Stimulated activated CD4-positive, alpha-beta T cell treated with anti-CD3 and anti-CD28 coated beads, TNF-alpha, amount 100 ng/mL, for 4 hours (primary cell): Measurements from ENCODE around the gene ATXN2.

ENCODE experiments used
- DNase-seq, 3 experiments: peaks; one replicate each; pipeline ENCODE4 v3.0.0-alpha.2; 2020; ENCODE audit warnings: low read depth in 3 of 3

The ATXN2 gene

DNA sequence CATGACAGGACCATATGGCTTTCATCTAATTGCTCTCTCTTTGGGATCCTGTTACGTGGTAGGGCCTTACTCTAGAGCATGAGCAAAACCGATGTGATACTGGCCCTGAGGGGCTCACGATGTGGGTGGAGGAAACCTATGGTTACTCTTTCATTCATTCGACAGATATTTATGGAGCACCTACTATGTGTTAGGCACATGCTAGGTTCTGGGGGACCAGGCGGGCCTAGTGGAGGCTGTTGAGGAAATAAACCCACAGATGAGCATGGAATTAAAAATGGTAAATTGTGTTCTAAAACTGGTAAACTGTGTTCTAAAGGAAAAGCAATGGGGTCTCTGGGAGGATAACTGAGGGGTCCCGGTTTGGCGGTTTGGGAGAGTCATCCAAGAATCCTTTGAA lies 178.6 kb downstream of the ATXN2 start:
- no peak for DNase-seq

GRCh38 chr12:111419784-111420183 lies 179.3 kb downstream of the ATXN2 start:
- DNase-seq, result no peak

GRCh38 chr12:111418594-111418880 lies 180.6 kb downstream of the ATXN2 start:
- no peak for DNase-seq

DNA sequence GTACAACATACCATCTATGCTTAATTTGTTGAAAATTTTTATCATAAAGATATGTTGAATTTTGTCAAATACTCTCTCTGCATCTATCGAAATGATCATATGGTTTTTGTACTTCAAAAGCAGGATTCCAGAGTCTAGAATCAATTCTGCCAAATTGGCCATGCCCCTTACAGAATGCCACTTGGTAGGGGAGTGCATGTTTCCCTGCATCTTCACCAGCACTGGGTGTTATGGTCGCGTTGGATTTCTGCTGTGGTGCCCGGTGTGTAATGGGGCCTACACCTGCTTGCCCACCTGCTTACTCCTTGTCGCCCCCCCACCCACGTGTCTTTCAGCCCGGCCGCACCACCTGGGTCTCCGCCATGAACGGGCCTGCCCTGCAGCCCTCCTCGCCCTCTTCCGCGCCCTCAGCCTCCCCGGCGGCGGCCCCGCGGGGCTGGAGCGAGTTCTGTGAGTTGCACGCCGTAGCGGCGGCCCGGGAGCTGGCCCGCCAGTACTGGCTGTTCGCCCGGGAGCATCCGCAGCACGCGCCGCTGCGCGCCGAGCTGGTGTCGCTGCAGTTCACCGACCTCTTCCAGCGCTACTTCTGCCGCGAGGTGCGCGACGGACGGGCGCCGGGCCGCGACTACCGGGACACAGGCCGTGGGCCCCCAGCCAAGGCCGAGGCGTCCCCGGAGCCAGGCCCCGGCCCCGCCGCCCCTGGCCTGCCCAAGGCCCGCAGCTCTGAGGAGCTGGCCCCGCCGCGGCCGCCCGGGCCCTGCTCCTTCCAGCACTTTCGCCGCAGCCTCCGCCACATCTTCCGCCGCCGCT lies 181.1 kb downstream of the ATXN2 start:
- DNase-seq, result no peak

DNA sequence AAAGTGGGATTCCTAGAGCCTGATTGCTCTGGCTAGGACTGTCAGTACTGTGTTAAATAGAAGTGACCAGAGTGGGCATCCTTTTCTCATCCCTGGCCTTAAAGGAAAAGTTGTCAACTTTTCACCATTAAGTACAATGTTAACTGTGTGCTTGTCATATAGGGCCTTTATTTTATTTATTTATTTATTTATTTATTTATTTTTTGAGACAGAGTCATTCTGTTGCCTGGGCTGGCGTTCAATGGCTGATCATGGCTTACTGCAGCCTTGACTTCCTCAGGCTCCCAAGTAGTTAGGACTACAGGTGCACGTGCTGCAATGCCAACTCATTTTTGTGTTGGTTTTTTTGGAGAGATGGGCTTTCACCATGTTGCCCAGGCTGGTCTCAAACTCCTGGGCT lies 181.8 kb downstream of the ATXN2 start:
- no peak for DNase-seq

GRCh38 chr12:111414711-111415252 lies 184.3 kb downstream of the ATXN2 start:
- no peak for DNase-seq

DNA sequence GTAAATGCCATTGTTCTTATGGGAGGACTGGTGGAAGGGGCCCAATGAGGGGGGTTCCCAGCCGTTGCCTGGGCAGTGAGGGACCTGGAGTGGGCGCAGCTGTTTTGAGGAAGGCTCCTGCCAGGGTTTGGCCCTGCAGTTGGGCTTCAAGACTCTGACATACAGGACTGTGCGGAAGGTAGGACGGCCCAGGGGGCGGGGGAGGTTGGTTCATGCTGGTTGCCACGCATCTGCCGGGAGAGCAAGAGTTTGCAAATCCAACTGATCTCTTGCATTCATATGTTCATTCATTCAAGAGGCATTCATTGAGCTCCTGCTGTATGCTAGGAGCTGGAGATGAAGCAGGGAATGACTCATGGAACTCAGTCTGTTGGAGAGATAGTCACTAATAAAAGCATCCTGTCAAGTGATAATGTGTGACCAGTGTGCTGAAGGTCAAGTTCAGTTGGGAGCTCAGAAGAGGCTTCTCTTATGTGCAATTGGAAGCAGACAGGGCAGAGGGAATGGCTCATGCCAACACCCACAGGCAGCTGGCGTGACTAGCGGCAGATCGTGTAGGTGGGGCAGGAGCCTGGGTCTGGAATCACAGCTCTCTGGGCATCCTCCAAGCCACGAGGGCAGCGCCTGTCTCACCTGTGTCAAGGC lies 185.6 kb downstream of the ATXN2 start:
- no peak for DNase-seq

DNA sequence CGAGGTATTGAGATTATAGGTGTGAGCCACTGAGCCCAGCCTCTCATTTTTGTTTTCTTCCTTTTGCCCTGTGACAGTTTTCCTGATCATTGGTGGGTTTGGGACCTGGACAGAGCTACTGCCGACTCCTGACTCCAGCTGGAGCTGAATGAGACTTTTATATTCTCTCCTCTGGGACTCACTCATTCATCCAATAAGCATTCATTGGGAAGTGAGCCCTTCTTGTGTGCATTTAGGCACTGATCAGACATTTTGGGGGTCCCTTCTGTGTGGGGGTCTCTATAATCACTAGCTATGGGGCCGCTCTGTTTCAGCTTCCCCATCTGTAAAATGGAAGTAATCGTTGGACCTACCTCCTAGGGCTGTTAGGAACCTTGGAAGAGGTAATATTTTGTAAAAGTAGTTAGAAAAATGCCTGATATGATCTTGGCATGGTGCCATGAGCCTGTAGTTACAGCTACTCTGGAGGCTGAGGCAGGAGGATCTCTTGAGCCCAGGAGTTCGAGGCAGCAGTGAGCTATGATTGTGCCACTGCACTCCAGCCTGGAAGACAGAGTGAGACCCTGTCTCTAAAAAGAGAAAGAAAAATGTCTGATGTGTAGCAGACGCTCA lies 186.2 kb downstream of the ATXN2 start:
- DNase-seq, result no peak

DNA sequence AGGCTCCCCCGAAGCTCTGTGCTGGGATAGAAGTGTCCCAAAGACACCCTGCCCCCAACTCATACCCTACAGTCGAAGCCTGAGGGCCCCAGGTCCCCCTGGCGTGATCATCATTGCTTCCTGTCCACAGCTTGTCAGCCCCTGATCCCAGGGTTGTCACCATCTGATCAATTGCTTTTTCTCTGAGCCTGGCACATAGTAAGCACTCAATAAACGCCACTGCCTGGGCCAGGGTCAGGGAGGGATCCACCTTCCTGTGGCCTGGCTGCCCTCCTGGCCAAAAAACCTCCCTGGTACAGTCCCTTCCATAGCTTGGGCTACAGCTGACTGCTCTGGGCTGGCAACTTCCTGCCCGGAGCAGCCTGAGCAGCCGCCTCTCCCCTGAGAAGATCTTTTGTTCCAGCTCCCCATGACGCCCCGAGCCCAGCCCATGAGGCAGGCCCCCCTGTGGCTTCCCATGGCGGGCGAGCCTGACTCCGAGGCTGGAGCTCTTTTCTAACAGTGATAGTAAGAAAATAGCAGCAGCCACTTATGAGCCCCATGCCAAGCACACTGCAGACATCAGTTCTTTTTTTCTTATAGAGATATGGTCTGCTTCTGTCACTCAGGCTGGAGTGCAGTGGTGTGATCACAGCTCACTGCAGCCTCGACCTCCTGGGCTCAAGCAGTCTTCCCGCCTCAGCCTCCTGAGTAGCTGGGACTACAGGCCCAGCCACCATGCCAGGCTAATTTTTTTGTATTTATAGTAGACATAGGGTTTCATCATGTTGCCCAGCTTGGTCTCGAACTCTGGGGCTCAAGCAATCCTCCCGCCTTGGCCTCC lies 186.9 kb downstream of the ATXN2 start:
- DNase-seq, result no peak

DNA sequence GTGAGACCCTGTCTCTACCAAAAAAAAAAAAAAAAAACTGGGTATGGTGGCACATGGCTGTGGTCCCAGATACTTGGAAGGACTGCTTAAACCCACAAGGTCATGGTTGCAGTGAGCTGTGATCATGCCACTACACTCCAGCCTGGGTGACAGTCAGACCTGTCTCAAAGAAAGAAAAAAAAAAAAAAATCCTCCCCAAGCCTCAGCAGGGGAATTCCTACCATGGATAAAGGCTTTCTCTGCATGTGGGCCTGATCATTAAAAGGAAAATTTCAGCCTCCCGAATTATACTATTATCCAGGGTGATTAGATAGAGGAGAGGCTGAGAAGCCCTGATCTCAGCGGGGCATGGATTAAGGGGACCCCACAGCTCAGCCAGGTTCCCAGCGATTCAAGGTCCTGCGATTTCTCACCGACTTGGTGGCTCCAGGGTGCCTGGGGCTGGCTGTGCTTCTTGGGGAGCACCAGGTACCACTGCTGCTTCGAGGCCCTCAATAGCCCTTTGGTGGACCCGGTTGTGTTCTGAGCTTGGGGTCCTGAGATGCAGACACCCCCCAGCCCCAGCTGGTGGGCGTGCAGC lies 187.8 kb downstream of the ATXN2 start:
- no peak for DNase-seq

- no peak for DNase-seq
These were observed 188.5 kb downstream of the ATXN2 start for GRCh38 chr12:111410431-111411184.

DNA sequence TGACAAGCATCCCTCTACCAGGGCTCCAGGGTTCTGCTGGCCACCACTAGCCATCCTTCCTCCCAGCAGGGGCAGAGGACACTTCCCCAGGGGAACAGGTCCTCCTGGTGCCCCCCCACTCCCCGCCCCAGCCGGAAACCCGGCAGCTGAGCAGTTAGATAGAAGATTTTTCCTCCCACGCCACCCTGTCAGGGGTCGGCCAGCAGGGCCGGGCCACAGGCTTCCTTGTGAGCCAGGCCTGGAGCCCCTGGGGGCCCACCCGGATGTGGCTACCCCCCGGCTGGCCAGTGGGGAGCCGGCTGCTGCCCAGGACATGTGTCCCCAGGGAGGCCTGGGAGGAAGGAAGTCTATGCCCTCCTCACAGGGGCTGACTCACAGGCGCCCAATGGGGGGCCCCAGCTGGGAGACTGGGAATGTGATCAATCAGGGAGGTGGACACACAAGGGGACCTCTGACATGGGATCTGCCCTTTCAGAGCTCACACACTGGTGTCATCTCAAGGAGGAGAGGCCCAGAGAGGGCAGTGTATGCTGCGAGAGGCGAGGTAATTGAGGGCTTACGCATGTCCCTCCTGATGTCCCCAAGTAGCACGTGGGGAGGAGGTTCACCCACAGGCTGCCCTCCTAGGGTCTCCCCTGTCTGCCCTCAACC lies 189.2 kb downstream of the ATXN2 start:
- DNase-seq, result no peak

- no peak for DNase-seq
These were observed 189.7 kb downstream of the ATXN2 start for GRCh38 chr12:111409403-111409779.

DNA sequence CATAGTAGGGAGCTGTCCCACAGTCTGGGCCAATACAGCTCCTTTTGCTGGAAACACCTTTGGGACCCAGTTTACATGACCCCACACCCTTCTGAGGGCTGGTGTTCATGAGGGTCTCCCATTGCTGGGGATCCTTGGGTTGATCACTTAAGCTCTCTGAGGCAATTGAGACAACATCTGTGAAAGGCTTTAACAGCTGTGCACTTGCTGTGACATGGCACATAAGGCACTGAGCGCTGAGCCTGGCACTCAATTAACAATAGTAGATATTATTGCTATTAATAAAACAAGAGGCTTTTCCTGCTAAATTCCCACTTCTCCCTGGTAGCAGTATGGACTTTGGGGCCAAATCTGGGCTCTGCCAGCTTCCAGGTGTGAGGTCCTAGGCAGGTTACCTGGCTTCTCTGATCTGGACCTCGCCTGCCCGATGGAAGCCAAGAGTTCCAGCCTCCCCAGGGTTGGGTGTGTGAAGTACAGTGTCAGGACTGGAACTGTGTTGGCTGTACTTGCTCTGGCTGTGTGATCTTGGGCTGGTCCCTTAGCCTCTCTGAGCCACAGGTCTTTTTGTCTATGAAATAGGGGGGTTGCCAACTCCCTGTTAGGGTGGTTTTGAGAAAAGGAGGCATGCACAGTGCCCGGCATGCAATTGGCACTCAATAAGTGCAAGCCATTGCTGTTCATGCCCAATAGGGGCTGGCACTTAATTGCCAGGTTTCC lies 190.3 kb downstream of the ATXN2 start:
- DNase-seq, result no peak

GRCh38 chr12:111408116-111408440 lies 191.0 kb downstream of the ATXN2 start:
- DNase-seq, result no peak

- no peak for DNase-seq
These were observed 191.6 kb downstream of the ATXN2 start for GRCh38 chr12:111407377-111408115.

DNA sequence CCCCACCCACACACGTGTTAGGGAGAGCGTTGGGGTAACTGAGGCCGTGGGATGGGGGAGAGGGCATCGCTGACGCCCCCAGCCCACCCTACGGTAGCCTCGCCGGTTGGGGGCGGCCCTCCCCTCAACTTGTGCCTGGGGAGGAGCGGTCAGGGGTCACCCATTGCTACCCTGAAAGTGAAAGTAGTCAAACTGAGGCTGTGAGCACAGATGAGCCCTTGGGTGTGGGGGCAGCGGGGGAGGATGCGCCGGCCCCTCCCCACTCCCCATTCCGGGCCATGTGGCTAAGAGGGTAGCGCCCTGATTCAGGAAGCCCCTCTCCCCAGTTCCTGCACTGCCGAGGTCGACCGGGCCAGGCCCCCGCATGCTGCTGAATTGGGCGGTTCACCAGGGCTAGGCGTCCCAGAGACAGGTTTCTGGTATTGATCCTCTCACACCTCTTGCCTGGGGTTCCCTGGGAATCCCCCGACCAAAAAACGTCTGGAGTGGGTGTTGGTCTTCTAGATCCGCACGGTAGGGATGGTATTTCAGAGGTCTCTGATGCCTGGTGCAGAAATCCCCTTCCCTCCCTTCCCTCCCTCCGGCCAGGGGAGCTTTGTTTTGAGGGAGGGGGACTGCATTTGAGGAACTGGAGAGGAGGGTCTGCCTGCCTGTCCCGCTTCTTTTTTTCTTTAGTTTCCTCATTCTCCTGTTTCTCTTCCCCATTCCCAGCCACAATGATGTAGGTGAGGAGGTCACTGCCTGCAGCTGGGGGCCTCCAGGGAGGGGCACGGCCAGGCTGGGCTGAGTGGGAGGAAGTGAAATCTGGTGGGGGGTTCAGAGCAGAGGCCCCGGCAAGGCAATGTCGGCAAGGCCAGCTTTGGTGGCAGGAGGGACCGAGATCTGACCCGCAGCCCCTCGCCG lies 192.4 kb downstream of the ATXN2 start:
- peak; percentile 39 to 53 (median 49) for DNase-seq

- peak in 2 of 3 experiments; percentile 62 to 71 for DNase-seq
These were observed 193.1 kb downstream of the ATXN2 start, which contains the start of gene SH2B3 for GRCh38 chr12:111405859-111406473. SH2B3 (plus strand) TSS chr12:111405923; CDS start chr12:111418146, 12,223 bp downstream.
